Gastrocnemius medialis (tissue), 4 donors: ENCODE results near the gene LYL1.
A peak's percentile ranks its signal among the peaks of the same experiment; 100 is the strongest.

Experiments used
- CTCF ChIP-seq, 5 experiments: fragments of 450-650 bp in 3 of 5; fragments of 200-600 bp in 2 of 5; sonication (generic) in 2 of 5; IDR thresholded peaks in 4 of 5; conservative IDR thresholded peaks in 1 of 5; 1 replicate in 4 of 5; 2 replicates in 1 of 5; pipeline ENCODE4 v1.5.1; 2016 to 2019; ENCODE audit warnings: antibody characterized with exemption in 5 of 5, mild to moderate bottlenecking in 3 of 5, moderate library complexity in 3 of 5
- POLR2A ChIP-seq, 2 donors: fragments of 450-650 bp; IDR thresholded peaks; one replicate each; pipeline ENCODE4 v1.6.1; 2017; ENCODE audit warnings: antibody characterized with exemption in 2 of 2, mild to moderate bottlenecking in 2 of 2, moderate library complexity in 2 of 2

GRCh38 chr19:13089139-13089856 lies 13.4 kb downstream of the LYL1 start:
- TF ChIP-seq CTCF (IDR thresholded peaks at IDR 0.05 in 4 of 5, conservative IDR thresholded peaks at IDR 0.05 in 1 of 5) (peak in 1 of 5 experiments; percentile 18), POLR2A (IDR thresholded peaks at IDR 0.05) (no peak)
